Natural killer cell (primary cell): ENCODE data around the gene PTMS. TPM values are rescaled to one million over a fixed set of nuclear protein-coding genes. Genes with fewer than 3 reads are reported as not detected.
A peak's percentile ranks its signal among the peaks of the same experiment; 100 is the strongest.

Experiments used
- ATAC-seq, 3 donors: fragments of 150-1000 bp in 2 of 3; fragments of 200-7000 bp in 1 of 3; cut with Tn5 transposase; 1 replicate in 1 of 3; 2 replicates in 2 of 3; pipeline ENCODE4 v1.10.0; 2021; ENCODE audit warnings: mild to moderate bottlenecking in 2 of 3, moderate library complexity in 2 of 3
- DNase-seq, 2 donors: peaks; one replicate each; pipeline versions ENCODE4 v3.0.0 to v3.0.0-alpha.2; 2013 to 2021; ENCODE audit warnings: mixed read lengths in 1 of 2
- H3K27ac ChIP-seq: one replicate; pipeline ENCODE4 v1.5.1; 2013; ENCODE audit warnings: mild to moderate bottlenecking, low read length
- H3K27me3 ChIP-seq: one replicate; pipeline ENCODE4 v1.6.1; 2013; ENCODE audit warnings: low read length; ENCODE audit not compliant: control insufficient read depth, insufficient read depth
- H3K36me3 ChIP-seq: one replicate; pipeline ENCODE4 v1.6.1; 2013; ENCODE audit warnings: low read length; ENCODE audit not compliant: control insufficient read depth, insufficient read depth
- H3K4me1 ChIP-seq: one replicate; pipeline ENCODE4 v1.6.1; 2013; ENCODE audit warnings: low read length; ENCODE audit not compliant: control insufficient read depth, insufficient read depth
- H3K4me3 ChIP-seq: one replicate; pipeline ENCODE4 v1.5.1; 2013; ENCODE audit warnings: low read length
- H3K9me3 ChIP-seq: one replicate; pipeline ENCODE4 v1.6.1; 2013; ENCODE audit warnings: low read length; ENCODE audit not compliant: control insufficient read depth, insufficient read depth
- H3K27ac Mint-ChIP-seq, 2 donors: one replicate each; pipeline ENCODE4 v1.8.0; 2022; ENCODE audit warnings: mild to moderate bottlenecking in 2 of 2, mixed read lengths in 2 of 2, moderate library complexity in 1 of 2
- H3K27me3 Mint-ChIP-seq, 2 donors: one replicate each; pipeline ENCODE4 v1.8.0; 2022; ENCODE audit warnings: low read depth in 2 of 2, mixed read lengths in 2 of 2
- H3K36me3 Mint-ChIP-seq: one replicate; pipeline ENCODE4 v1.8.0; 2022; ENCODE audit warnings: mixed read lengths
- H3K4me1 Mint-ChIP-seq, 2 donors: one replicate each; pipeline ENCODE4 v1.8.0; 2022; ENCODE audit warnings: mixed read lengths in 2 of 2
- H3K4me3 Mint-ChIP-seq: one replicate; pipeline ENCODE4 v1.8.0; 2022; ENCODE audit warnings: mild to moderate bottlenecking, moderate library complexity, mixed read lengths
- H3K9me3 Mint-ChIP-seq, 2 donors: one replicate each; pipeline ENCODE4 v1.8.0; 2022; ENCODE audit warnings: mixed read lengths in 2 of 2
- WGBS: methylation state at CpG from one replicate; pipeline ENCODE4 v1.1.7; 2013; ENCODE audit warnings: missing lambda C conversion rate; ENCODE audit not compliant: insufficient coverage; 5-methylcytosine and 5-hydroxymethylcytosine counted together
- intact Hi-C: fragments of 100-400 bp; cut with micrococcal nuclease; formaldehyde crosslinking; loops from one replicate; pipeline ENCODE4 v1.14.2; 2022
- total RNA-seq, 4 donors: library from RNA; stranded (reverse); fragments of 120-200 nt in 1 of 4; gene quantifications; one replicate each; pipeline versions ENCODE4 v1.2.3 to v1.2.4, GENCODE V29; 2013 to 2022
- TF ChIP-seq, protein P1 (sequence below): fragments of 200-600 bp; IDR thresholded peaks from one replicate; pipeline ENCODE4 v1.8.0; 2022; ENCODE audit warnings: antibody characterized with exemption

The PTMS gene
- total RNA-seq, 3 donors from 2014 or later (not counting 1 experiment from before 2014, with no cell fraction given), result 2.3 to 33.2 (median 2.8) TPM

DNA sequence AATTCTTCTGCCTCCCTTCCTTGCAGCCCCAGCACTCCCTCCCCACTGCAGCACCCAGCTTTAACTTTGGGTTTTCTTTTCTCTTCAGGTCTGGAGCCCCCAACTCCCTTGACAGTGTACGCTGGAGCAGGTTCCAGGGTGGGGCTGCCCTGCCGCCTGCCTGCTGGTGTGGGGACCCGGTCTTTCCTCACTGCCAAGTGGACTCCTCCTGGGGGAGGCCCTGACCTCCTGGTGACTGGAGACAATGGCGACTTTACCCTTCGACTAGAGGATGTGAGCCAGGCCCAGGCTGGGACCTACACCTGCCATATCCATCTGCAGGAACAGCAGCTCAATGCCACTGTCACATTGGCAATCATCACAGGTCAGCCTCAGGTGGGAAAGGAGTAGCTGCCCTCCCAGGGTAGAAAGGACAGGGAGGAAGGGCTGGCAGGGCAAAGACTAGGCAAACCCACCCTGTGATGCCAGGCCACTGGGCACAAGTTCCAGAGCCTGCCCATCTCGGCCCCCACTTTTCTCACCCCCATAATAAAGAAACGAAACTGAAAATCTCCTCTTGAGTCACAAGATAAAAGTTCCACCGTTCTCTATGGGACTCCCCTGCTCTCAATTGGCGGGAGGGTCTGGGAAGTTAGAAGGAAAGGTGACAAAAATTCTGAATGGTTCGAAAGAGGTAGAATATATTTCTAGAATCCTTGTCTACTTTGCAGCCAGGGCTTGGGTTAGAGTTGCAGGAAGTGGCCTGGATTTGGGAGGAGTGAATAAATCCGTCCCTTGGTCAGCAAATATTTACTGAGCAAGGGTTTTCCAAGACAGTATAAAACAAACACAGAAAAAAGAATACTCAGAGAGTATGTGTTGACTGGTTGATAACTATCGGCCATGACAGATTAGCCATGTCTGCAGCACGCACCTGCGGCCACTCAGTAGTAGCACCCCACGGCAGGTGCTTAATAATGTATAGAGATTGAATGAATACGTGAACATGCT, 9.3 kb downstream of the PTMS start:
- intact Hi-C loops, result no loop called here
- DNase-seq (peak in 1 of 2 donors; percentile 50), ATAC-seq (no peak)
- TF ChIP-seq, protein P1, sequence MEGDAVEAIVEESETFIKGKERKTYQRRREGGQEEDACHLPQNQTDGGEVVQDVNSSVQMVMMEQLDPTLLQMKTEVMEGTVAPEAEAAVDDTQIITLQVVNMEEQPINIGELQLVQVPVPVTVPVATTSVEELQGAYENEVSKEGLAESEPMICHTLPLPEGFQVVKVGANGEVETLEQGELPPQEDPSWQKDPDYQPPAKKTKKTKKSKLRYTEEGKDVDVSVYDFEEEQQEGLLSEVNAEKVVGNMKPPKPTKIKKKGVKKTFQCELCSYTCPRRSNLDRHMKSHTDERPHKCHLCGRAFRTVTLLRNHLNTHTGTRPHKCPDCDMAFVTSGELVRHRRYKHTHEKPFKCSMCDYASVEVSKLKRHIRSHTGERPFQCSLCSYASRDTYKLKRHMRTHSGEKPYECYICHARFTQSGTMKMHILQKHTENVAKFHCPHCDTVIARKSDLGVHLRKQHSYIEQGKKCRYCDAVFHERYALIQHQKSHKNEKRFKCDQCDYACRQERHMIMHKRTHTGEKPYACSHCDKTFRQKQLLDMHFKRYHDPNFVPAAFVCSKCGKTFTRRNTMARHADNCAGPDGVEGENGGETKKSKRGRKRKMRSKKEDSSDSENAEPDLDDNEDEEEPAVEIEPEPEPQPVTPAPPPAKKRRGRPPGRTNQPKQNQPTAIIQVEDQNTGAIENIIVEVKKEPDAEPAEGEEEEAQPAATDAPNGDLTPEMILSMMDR, result no peak
- no peaks in the 10 kb centered on the region for H3K9me3 ChIP-seq
- H3K27me3 Mint-ChIP-seq, result peaks cover 62 to 72% of the 10 kb centered on the region in 2 donors
- H3K4me3 ChIP-seq, result peak overlapping the region; percentile 31
- H3K36me3 Mint-ChIP-seq, result no peaks in the 10 kb centered on the region
- peaks cover 21% of the 10 kb centered on the region for H3K27me3 ChIP-seq
- peak overlapping the region in 1 of 2 donors; percentile 45 for H3K27ac Mint-ChIP-seq
- peaks cover 51% of the 10 kb centered on the region for H3K4me1 ChIP-seq
- 75% methylated on average over 15 of the region's 16 CpGs for WGBS
- no peaks in the 10 kb centered on the region for H3K36me3 ChIP-seq
- peak overlapping the region; percentile 71 for H3K27ac ChIP-seq
- no peaks in the 10 kb centered on the region for H3K9me3 Mint-ChIP-seq
- H3K4me3 Mint-ChIP-seq, result peak overlapping the region; percentile 21
- H3K4me1 Mint-ChIP-seq, result peaks cover 19 to 31% of the 10 kb centered on the region in 2 donors

GRCh38 chr12:6777386-6777785, 11.2 kb downstream of the PTMS start:
- no peaks in the 10 kb centered on the region for H3K9me3 Mint-ChIP-seq
- H3K36me3 Mint-ChIP-seq, result no peaks in the 10 kb centered on the region
- 97% methylated on average over 5 of the region's 5 CpGs for whole genome bisulfite sequencing
- ATAC-seq (no peak), DNase-seq (no peak)
- peaks cover 48 to 54% of the 10 kb centered on the region in 2 donors for H3K27me3 Mint-ChIP-seq
- Histone ChIP-seq H3K36me3 (no peaks in the 10 kb centered on the region), H3K4me1 (peaks cover 43% of the 10 kb centered on the region), H3K27me3 (peaks cover 21% of the 10 kb centered on the region), H3K27ac (no peak overlapping the region), H3K4me3 (no peak overlapping the region), H3K9me3 (no peaks in the 10 kb centered on the region)
- TF ChIP-seq, protein P1, result no peak
- no peak overlapping the region for H3K4me3 Mint-ChIP-seq
- H3K4me1 Mint-ChIP-seq, result peaks cover 13 to 25% of the 10 kb centered on the region in 2 donors
- intact Hi-C loops, result no loop called here
- H3K27ac Mint-ChIP-seq, result no peak overlapping the region

DNA sequence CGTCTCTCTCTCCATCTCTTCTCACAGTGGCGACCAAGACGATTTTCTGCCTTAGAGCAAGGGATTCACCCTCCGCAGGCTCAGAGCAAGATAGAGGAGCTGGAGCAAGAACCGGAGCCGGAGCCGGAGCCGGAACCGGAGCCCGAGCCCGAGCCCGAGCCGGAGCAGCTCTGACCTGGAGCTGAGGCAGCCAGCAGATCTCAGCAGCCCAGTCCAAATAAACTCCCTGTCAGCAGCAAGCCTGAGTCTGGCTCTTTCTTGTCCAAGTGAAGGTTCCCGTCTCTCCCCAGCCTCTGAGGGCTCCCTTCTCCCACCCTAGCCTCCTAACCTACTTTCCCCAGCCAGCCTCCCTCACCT, 12.0 kb downstream of the PTMS start:
- Histone ChIP-seq H3K4me3 (no peak overlapping the region), H3K27ac (peak overlapping the region; percentile 28), H3K9me3 (no peaks in the 10 kb centered on the region), H3K36me3 (no peaks in the 10 kb centered on the region), H3K27me3 (peaks cover 18% of the 10 kb centered on the region), H3K4me1 (peaks cover 35% of the 10 kb centered on the region)
- H3K27ac Mint-ChIP-seq, result peak overlapping the region in 1 of 2 donors; percentile 67
- TF ChIP-seq, protein P1, result no peak
- no peak for ATAC-seq
- no peak for DNase-seq
- H3K9me3 Mint-ChIP-seq, result no peaks in the 10 kb centered on the region
- H3K4me3 Mint-ChIP-seq, result peak overlapping the region; percentile 89
- intact Hi-C loops, result loop anchor here (2.0 kb wide), 2 partner anchors 215 to 223 kb away; no protein-coding TSS in a partner anchor
- H3K4me1 Mint-ChIP-seq, result peaks cover 13 to 24% of the 10 kb centered on the region in 2 donors
- peaks cover 45 to 52% of the 10 kb centered on the region in 2 donors for H3K27me3 Mint-ChIP-seq
- WGBS, result 85% methylated on average over 14 of the region's 14 CpGs
- H3K36me3 Mint-ChIP-seq, result no peaks in the 10 kb centered on the region
